Measurements from ENCODE around the gene DISC1.

Gene DISC1

GRCh38 chr1:231973830-231974229 is 347.2 kb downstream of the DISC1 start:
- DNase-seq (ENCODE audit: low read depth in 2 of 2, low spot score in 1 of 2) = no peak

GRCh38 chr1:231976231-231976630 is 349.6 kb downstream of the DISC1 start:
- no peak for DNase-seq (ENCODE audit: low read depth in 2 of 2, low spot score in 1 of 2)

- no peak for DNase-seq (ENCODE audit: low read depth in 2 of 2, low spot score in 1 of 2)
Observed at GRCh38 chr1:231981675-231982074, 355.1 kb downstream of the DISC1 start.

- DNase-seq (ENCODE audit: low read depth in 2 of 2, low spot score in 1 of 2) = no peak
Observed at GRCh38 chr1:231982871-231983587, 356.4 kb downstream of the DISC1 start.

GRCh38 chr1:231983588-231984193 is 357.1 kb downstream of the DISC1 start:
- no peak for DNase-seq (ENCODE audit: low read depth in 2 of 2, low spot score in 1 of 2)

- DNase-seq (ENCODE audit: low read depth in 2 of 2, low spot score in 1 of 2) = no peak
Observed at GRCh38 chr1:231985296-231986023, 358.9 kb downstream of the DISC1 start.

- DNase-seq (ENCODE audit: low read depth in 2 of 2, low spot score in 1 of 2) = no peak
Observed at GRCh38 chr1:231986631-231987336, 360.2 kb downstream of the DISC1 start.

GRCh38 chr1:231990388-231990787 is 363.8 kb downstream of the DISC1 start:
- no peak for DNase-seq (ENCODE audit: low read depth in 2 of 2, low spot score in 1 of 2)

GRCh38 chr1:231991231-231991630 is 364.6 kb downstream of the DISC1 start:
- DNase-seq (ENCODE audit: low read depth in 2 of 2, low spot score in 1 of 2) = no peak

GRCh38 chr1:231993968-231994455 is 367.4 kb downstream of the DISC1 start:
- DNase-seq (ENCODE audit: low read depth in 2 of 2, low spot score in 1 of 2) = no peak

- DNase-seq (ENCODE audit: low read depth in 2 of 2, low spot score in 1 of 2) = no peak
Observed at GRCh38 chr1:231998791-231999190, 372.2 kb downstream of the DISC1 start.

- DNase-seq (ENCODE audit: low read depth in 2 of 2, low spot score in 1 of 2) = no peak
Observed at GRCh38 chr1:232005300-232005699, 378.7 kb downstream of the DISC1 start.

GRCh38 chr1:232009741-232010140 is 383.2 kb downstream of the DISC1 start:
- no peak for DNase-seq (ENCODE audit: low read depth in 2 of 2, low spot score in 1 of 2)

- DNase-seq (ENCODE audit: low read depth in 2 of 2, low spot score in 1 of 2) = no peak
Observed at GRCh38 chr1:232011961-232012360, 385.4 kb downstream of the DISC1 start.

GRCh38 chr1:232012773-232013386 is 386.3 kb downstream of the DISC1 start:
- no peak for DNase-seq (ENCODE audit: low read depth in 2 of 2, low spot score in 1 of 2)

- no peak for DNase-seq (ENCODE audit: low read depth in 2 of 2, low spot score in 1 of 2)
Observed at GRCh38 chr1:232014941-232015340, 388.4 kb downstream of the DISC1 start.

- no peak for DNase-seq (ENCODE audit: low read depth in 2 of 2, low spot score in 1 of 2)
Observed at GRCh38 chr1:232016616-232017015, 390.0 kb downstream of the DISC1 start.

- no peak for DNase-seq (ENCODE audit: low read depth in 2 of 2, low spot score in 1 of 2)
Observed at GRCh38 chr1:232017057-232017456, 390.5 kb downstream of the DISC1 start.

GRCh38 chr1:232017759-232018158 is 391.2 kb downstream of the DISC1 start:
- no peak for DNase-seq (ENCODE audit: low read depth in 2 of 2, low spot score in 1 of 2)

- DNase-seq (ENCODE audit: low read depth in 2 of 2, low spot score in 1 of 2) = no peak
Observed at GRCh38 chr1:232018231-232019025, 391.8 kb downstream of the DISC1 start.
